CD4-positive, alpha-beta memory T cell (primary cell): Measurements from ENCODE around the gene CNPY4. TPM values are rescaled to one million over a fixed set of nuclear protein-coding genes. Genes with fewer than 3 reads are reported as not detected.

Source experiments
- microRNA-seq: library from miRNA; unstranded; fragments of <30 nt; microRNA quantifications from one replicate; pipeline ENCODE4 v1.2.0, GENCODE V29; 2021; ENCODE audit warnings: borderline replicate concordance, borderline number of aligned reads, borderline microRNAs expressed, mixed read lengths
- polyA plus RNA-seq, 2 donors: library from polyadenylated mRNA; unstranded; fragments of 300-500 nt; fragmentation: Illumina TruSeq; gene quantifications; one replicate each; pipeline ENCODE4 v1.2.3, GENCODE V29; 2021
- total RNA-seq, 2 experiments: library from RNA; stranded (reverse); gene quantifications; one replicate each; pipeline ENCODE4 v1.2.3, GENCODE V29; 2021

CNPY4 gene
- total and polyA plus RNA-seq, 4 experiments from 2014 or later, result 14.8 to 69.8 (median 46.9) TPM

Small RNAs within 50 kb of the gene (microRNA-seq; reads per million reads assigned to microRNA genes)
- gene MIR106B, result 629 reads per million, percentile 84 among the genes with 10 or more reads in this experiment
- 354 reads per million, percentile 79 among the genes with 10 or more reads in this experiment for gene MIR25
- gene MIR4658, result not detected
- 2,094 reads per million, percentile 93 among the genes with 10 or more reads in this experiment for gene MIR93

Other genes with a start within 250 kb of the CNPY4 start
- gene OR2AE1, start 242.6 kb upstream of the CNPY4 start, total RNA-seq, result not detected
- gene OR2AE1, start 242.6 kb upstream of the CNPY4 start, polyA plus RNA-seq, result not detected
- gene TRIM4, start 200.1 kb upstream of the CNPY4 start, total RNA-seq, result 10 to 100 TPM; 69.0 to 69.7 TPM
- 10 to 100 TPM; 18.2 to 28.8 TPM for gene TRIM4, start 200.1 kb upstream of the CNPY4 start, polyA plus RNA-seq
- under 1 TPM; 0.39 to 0.61 TPM for gene GJC3, start 190.0 kb upstream of the CNPY4 start, total RNA-seq
- under 1 TPM; 0.23 to 0.94 TPM for gene GJC3, start 190.0 kb upstream of the CNPY4 start, polyA plus RNA-seq
- gene AZGP1, start 143.6 kb upstream of the CNPY4 start, total RNA-seq, result not detected
- not detected for gene AZGP1, start 143.6 kb upstream of the CNPY4 start, polyA plus RNA-seq
- gene ZKSCAN1, start 104.0 kb upstream of the CNPY4 start, total RNA-seq, result 100 to 1,000 TPM in 1 of 2 experiments, 10 to 100 TPM in 1; 94.8 to 101 TPM
- gene ZKSCAN1, start 104.0 kb upstream of the CNPY4 start, polyA plus RNA-seq, result 10 to 100 TPM; 25.0 to 47.0 TPM
- 10 to 100 TPM in 1 of 2 experiments, 1 to 10 TPM in 1; 9.9 to 10.6 TPM for gene ZSCAN21, start 69.9 kb upstream of the CNPY4 start, total RNA-seq
- gene ZSCAN21, start 69.9 kb upstream of the CNPY4 start, polyA plus RNA-seq, result 1 to 10 TPM; 2.5 to 9.7 TPM
- gene ZNF3, start 37.9 kb upstream of the CNPY4 start, total RNA-seq, result 10 to 100 TPM; 44.2 to 44.8 TPM
- gene ZNF3, start 37.9 kb upstream of the CNPY4 start, polyA plus RNA-seq, result 10 to 100 TPM; 11.9 to 25.4 TPM
- gene COPS6, start 30.7 kb upstream of the CNPY4 start, total RNA-seq, result 10 to 100 TPM; 85.5 to 89.2 TPM
- 100 to 1,000 TPM; 155 to 261 TPM for gene COPS6, start 30.7 kb upstream of the CNPY4 start, polyA plus RNA-seq
- gene MCM7, start 18.2 kb upstream of the CNPY4 start, total RNA-seq, result 100 to 1,000 TPM; 164 to 173 TPM
- 10 to 100 TPM; 26.9 to 29.9 TPM for gene MCM7, start 18.2 kb upstream of the CNPY4 start, polyA plus RNA-seq
- 10 to 100 TPM; 12.1 to 14.9 TPM for gene AP4M1, start 18.0 kb upstream of the CNPY4 start, total RNA-seq
- 1 to 10 TPM; 3.2 to 4.3 TPM for gene AP4M1, start 18.0 kb upstream of the CNPY4 start, polyA plus RNA-seq
- gene TAF6, start 276 bp upstream of the CNPY4 start, total RNA-seq, result 10 to 100 TPM; 61.6 to 62.2 TPM
- 10 to 100 TPM; 25.3 to 35.2 TPM for gene TAF6, start 276 bp upstream of the CNPY4 start, polyA plus RNA-seq
- gene MBLAC1, start 7.3 kb downstream of the CNPY4 start, total RNA-seq, result 1 to 10 TPM; 6.4 to 6.8 TPM
- 1 to 10 TPM in 1 of 2 donors, under 1 TPM in 1; 0.77 to 1.2 TPM for gene MBLAC1, start 7.3 kb downstream of the CNPY4 start, polyA plus RNA-seq
- 100 to 1,000 TPM; 178 to 189 TPM for gene LAMTOR4, start 29.3 kb downstream of the CNPY4 start, total RNA-seq
- 100 to 1,000 TPM; 423 to 501 TPM for gene LAMTOR4, start 29.3 kb downstream of the CNPY4 start, polyA plus RNA-seq
- 10 to 100 TPM; 68.7 to 73.0 TPM for gene TRAPPC14, start 39.1 kb downstream of the CNPY4 start, total RNA-seq
- 1 to 10 TPM; 1.4 to 5.5 TPM for gene TRAPPC14, start 39.1 kb downstream of the CNPY4 start, polyA plus RNA-seq
- 1 to 10 TPM; 8.0 to 8.9 TPM for gene GAL3ST4, start 49.0 kb downstream of the CNPY4 start, total RNA-seq
- gene GAL3ST4, start 49.0 kb downstream of the CNPY4 start, polyA plus RNA-seq, result 1 to 10 TPM; 2.3 to 5.0 TPM
- gene GPC2, start 57.7 kb downstream of the CNPY4 start, total RNA-seq, result 10 to 100 TPM; 11.8 to 12.5 TPM
- under 1 TPM in 1 of 2 donors, not detected in 1; 0.73 TPM for gene GPC2, start 57.7 kb downstream of the CNPY4 start, polyA plus RNA-seq
- gene STAG3, start 58.3 kb downstream of the CNPY4 start, total RNA-seq, result 1 to 10 TPM; 6.5 to 7.7 TPM
- gene STAG3, start 58.3 kb downstream of the CNPY4 start, polyA plus RNA-seq, result 1 to 10 TPM; 1.6 to 3.7 TPM
- gene PVRIG, start 100.3 kb downstream of the CNPY4 start, total RNA-seq, result 10 to 100 TPM; 77.4 to 85.2 TPM
- gene PVRIG, start 100.3 kb downstream of the CNPY4 start, polyA plus RNA-seq, result 10 to 100 TPM; 68.2 to 87.3 TPM
- gene SPDYE3, start 188.1 kb downstream of the CNPY4 start, total RNA-seq, result not detected
- gene SPDYE3, start 188.1 kb downstream of the CNPY4 start, polyA plus RNA-seq, result 1 to 10 TPM; 6.3 to 9.9 TPM
- 100 to 1,000 TPM; 104 to 117 TPM for gene PILRB, start 238.5 kb downstream of the CNPY4 start, total RNA-seq
- 1 to 10 TPM; 1.1 to 5.2 TPM for gene PILRB, start 238.5 kb downstream of the CNPY4 start, polyA plus RNA-seq